Measurements from ENCODE around the gene POLR3GL. TPM values are rescaled to one million over a fixed set of nuclear protein-coding genes. Genes with fewer than 3 reads are reported as not detected.

The POLR3GL gene
- total RNA-seq, 2 donors from 2014 or later = 17.8 to 26.4 TPM

- Mint-ChIP-seq H3K4me3 (no peak overlapping the region), H3K27me3 (no peaks in the 10 kb centered on the region)
Observed at GRCh38 chr1:145967288-145967687, 2.8 kb downstream of the POLR3GL start.

GRCh38 chr1:145972580-145972979, 8.1 kb downstream of the POLR3GL start:
- Mint-ChIP-seq H3K4me1 (ENCODE audit: low read depth in 2 of 2) (peaks cover 6 to 13% of the 10 kb centered on the region in 2 donors), H3K27me3 (no peaks in the 10 kb centered on the region), H3K27ac (peak overlapping the region in 1 of 2 donors; percentile 16), H3K4me3 (no peak overlapping the region), H3K36me3 (peaks cover 4% of the 10 kb centered on the region), H3K9me3 (no peaks in the 10 kb centered on the region)
- no peak for DNase-seq (ENCODE audit: low spot score)
- ATAC-seq = no peak

More at GRCh38 chr1:145967288-145967687, 2.8 kb downstream of the POLR3GL start:
- DNase-seq (ENCODE audit: low spot score) (no peak), ATAC-seq (no peak)
- Mint-ChIP-seq H3K36me3 (peaks cover 8% of the 10 kb centered on the region), H3K4me1 (ENCODE audit: low read depth in 2 of 2) (peaks cover 27 to 30% of the 10 kb centered on the region in 2 donors), H3K9me3 (no peaks in the 10 kb centered on the region), H3K27ac (peak overlapping the region in 1 of 2 donors; percentile 16)

- Mint-ChIP-seq H3K36me3 (no peaks in the 10 kb centered on the region), H3K27me3 (no peaks in the 10 kb centered on the region), H3K9me3 (no peaks in the 10 kb centered on the region), H3K4me3 (no peak overlapping the region), H3K27ac (peak overlapping the region; percentile 56 to 73), H3K4me1 (ENCODE audit: low read depth in 2 of 2) (peaks cover 5 to 13% of the 10 kb centered on the region in 2 donors)
- ATAC-seq (no peak), DNase-seq (ENCODE audit: low spot score) (no peak)
Observed at GRCh38 chr1:145974721-145975120, 10.2 kb downstream of the POLR3GL start.

GRCh38 chr1:145975216-145975615, 10.7 kb downstream of the POLR3GL start:
- ATAC-seq = no peak
- DNase-seq (ENCODE audit: low spot score) = no peak

GRCh38 chr1:145977016-145977415, 12.5 kb downstream of the POLR3GL start:
- H3K27me3 Mint-ChIP-seq = no peaks in the 10 kb centered on the region
- H3K4me1 Mint-ChIP-seq (ENCODE audit: low read depth in 2 of 2) = peaks cover 9 to 16% of the 10 kb centered on the region in 2 donors
- H3K36me3 Mint-ChIP-seq = no peaks in the 10 kb centered on the region
- no peak overlapping the region for H3K27ac Mint-ChIP-seq
- no peak overlapping the region for H3K4me3 Mint-ChIP-seq
- ATAC-seq (no peak), DNase-seq (ENCODE audit: low spot score) (no peak)
- H3K9me3 Mint-ChIP-seq = no peaks in the 10 kb centered on the region

More at GRCh38 chr1:145975216-145975615, 10.7 kb downstream of the POLR3GL start:
- no peaks in the 10 kb centered on the region for H3K27me3 Mint-ChIP-seq
- H3K27ac Mint-ChIP-seq = peak overlapping the region; percentile 56 to 73
- no peaks in the 10 kb centered on the region for H3K36me3 Mint-ChIP-seq
- peaks cover 3 to 13% of the 10 kb centered on the region in 2 donors for H3K4me1 Mint-ChIP-seq (ENCODE audit: low read depth in 2 of 2)
- no peak overlapping the region for H3K4me3 Mint-ChIP-seq
- no peaks in the 10 kb centered on the region for H3K9me3 Mint-ChIP-seq

- Mint-ChIP-seq H3K36me3 (no peaks in the 10 kb centered on the region), H3K4me3 (no peak overlapping the region), H3K27ac (no peak overlapping the region), H3K9me3 (no peaks in the 10 kb centered on the region), H3K27me3 (no peaks in the 10 kb centered on the region), H3K4me1 (ENCODE audit: low read depth in 2 of 2) (peaks cover 15 to 19% of the 10 kb centered on the region in 2 donors)
- DNase-seq (ENCODE audit: low spot score) (peak; percentile 77), ATAC-seq (peak; percentile 40 to 46)
Observed at GRCh38 chr1:145977486-145978470, 13.3 kb downstream of the POLR3GL start.

- Mint-ChIP-seq H3K4me3 (no peak overlapping the region), H3K9me3 (no peaks in the 10 kb centered on the region), H3K27me3 (no peaks in the 10 kb centered on the region), H3K27ac (no peak overlapping the region), H3K36me3 (no peaks in the 10 kb centered on the region), H3K4me1 (ENCODE audit: low read depth in 2 of 2) (peaks cover 18 to 26% of the 10 kb centered on the region in 2 donors)
- DNase-seq (ENCODE audit: low spot score) = no peak
- no peak for ATAC-seq
Observed at GRCh38 chr1:145978471-145978853, 14.0 kb downstream of the POLR3GL start.

- H3K36me3 Mint-ChIP-seq = no peaks in the 10 kb centered on the region
- peak; percentile 93 for DNase-seq (ENCODE audit: low spot score)
- H3K4me3 Mint-ChIP-seq = no peak overlapping the region
- no peaks in the 10 kb centered on the region for H3K9me3 Mint-ChIP-seq
- H3K27me3 Mint-ChIP-seq = no peaks in the 10 kb centered on the region
- ATAC-seq = peak; percentile 93
- peaks cover 20 to 32% of the 10 kb centered on the region in 2 donors for H3K4me1 Mint-ChIP-seq (ENCODE audit: low read depth in 2 of 2)
- no peak overlapping the region for H3K27ac Mint-ChIP-seq
Observed at GRCh38 chr1:145978854-145979745, 14.6 kb downstream of the POLR3GL start.

GRCh38 chr1:145979746-145980456, 15.4 kb downstream of the POLR3GL start:
- no peaks in the 10 kb centered on the region for H3K27me3 Mint-ChIP-seq
- peaks cover 25 to 33% of the 10 kb centered on the region in 2 donors for H3K4me1 Mint-ChIP-seq (ENCODE audit: low read depth in 2 of 2)
- no peak overlapping the region for H3K27ac Mint-ChIP-seq
- no peaks in the 10 kb centered on the region for H3K36me3 Mint-ChIP-seq
- no peaks in the 10 kb centered on the region for H3K9me3 Mint-ChIP-seq
- DNase-seq (ENCODE audit: low spot score) (no peak), ATAC-seq (peak; percentile 59 to 69)
- H3K4me3 Mint-ChIP-seq = no peak overlapping the region

- Mint-ChIP-seq H3K4me3 (peak overlapping the region; percentile 11), H3K27ac (no peak overlapping the region)
- no peak for ATAC-seq
Observed at GRCh38 chr1:145980457-145980994, 16.0 kb downstream of the POLR3GL start.

GRCh38 chr1:145982010-145982723, 17.7 kb downstream of the POLR3GL start:
- Mint-ChIP-seq H3K36me3 (no peaks in the 10 kb centered on the region), H3K27ac (no peak overlapping the region), H3K9me3 (no peaks in the 10 kb centered on the region), H3K4me1 (ENCODE audit: low read depth in 2 of 2) (peaks cover 39 to 41% of the 10 kb centered on the region in 2 donors), H3K4me3 (peak overlapping the region; percentile 30), H3K27me3 (no peaks in the 10 kb centered on the region)
- DNase-seq (ENCODE audit: low spot score) (no peak), ATAC-seq (no peak)

More at GRCh38 chr1:145980457-145980994, 16.0 kb downstream of the POLR3GL start:
- H3K4me1 Mint-ChIP-seq (ENCODE audit: low read depth in 2 of 2) = peaks cover 31 to 34% of the 10 kb centered on the region in 2 donors
- no peaks in the 10 kb centered on the region for H3K36me3 Mint-ChIP-seq
- H3K9me3 Mint-ChIP-seq = no peaks in the 10 kb centered on the region
- DNase-seq (ENCODE audit: low spot score) = no peak
- no peaks in the 10 kb centered on the region for H3K27me3 Mint-ChIP-seq

GRCh38 chr1:145983206-145983675, 18.8 kb downstream of the POLR3GL start:
- H3K4me1 Mint-ChIP-seq (ENCODE audit: low read depth in 2 of 2) = peaks cover 46 to 47% of the 10 kb centered on the region in 2 donors
- DNase-seq (ENCODE audit: low spot score) (no peak), ATAC-seq (no peak)
- H3K4me3 Mint-ChIP-seq = no peak overlapping the region
- H3K27me3 Mint-ChIP-seq = no peaks in the 10 kb centered on the region
- H3K27ac Mint-ChIP-seq = no peak overlapping the region
- H3K36me3 Mint-ChIP-seq = no peaks in the 10 kb centered on the region
- no peaks in the 10 kb centered on the region for H3K9me3 Mint-ChIP-seq

Measured in natural killer cell treated with Interleukin-12 subunit alpha and Interleukin-12 subunit beta and Interleukin-15 and Interleukin-18, amount 100 ng/mL, for 72 hours (primary cell).